Tibial artery (tissue), 4 donors: ENCODE results near the gene CD59.
A peak's percentile ranks its signal among the peaks of the same experiment; 100 is the strongest.

Source experiments
- DNase-seq, 2 donors: peaks; one replicate each; pipeline ENCODE4 v3.0.0-alpha.2; 2019
- H3K27ac ChIP-seq, 2 donors: fragments of 200-600 bp; sonication (generic) in 1 of 2; 1 replicate in 1 of 2; 2 replicates in 1 of 2; pipeline ENCODE4 v1.5.1; 2018 to 2019; ENCODE audit warnings: mild to moderate bottlenecking in 1 of 2
- H3K27me3 ChIP-seq, 2 donors: fragments of 200-600 bp; sonication (generic) in 1 of 2; one replicate each; pipeline versions ENCODE4 v1.5.1 to v1.6.0; 2016 to 2019
- H3K36me3 ChIP-seq, 3 donors: fragments of 200-600 bp; sonication (generic) in 2 of 3; one replicate each; pipeline ENCODE4 v1.5.1; 2016 to 2019; ENCODE audit warnings: mild to moderate bottlenecking in 2 of 3
- H3K4me1 ChIP-seq, 4 donors: fragments of 200-600 bp; sonication (generic) in 2 of 4; 1 replicate in 3 of 4; 2 replicates in 1 of 4; pipeline ENCODE4 v1.5.1; 2016 to 2019
- H3K4me3 ChIP-seq, 2 donors: fragments of 200-600 bp; sonication (generic) in 1 of 2; 1 replicate in 1 of 2; 2 replicates in 1 of 2; pipeline ENCODE4 v1.5.1; 2018 to 2019; ENCODE audit warnings: mild to moderate bottlenecking in 2 of 2
- H3K9me3 ChIP-seq, 3 donors: fragments of 200-600 bp; sonication (generic) in 1 of 3; one replicate each; pipeline ENCODE4 v1.5.1; 2016 to 2019
- intact Hi-C: fragments of 100-400 bp; cut with DNase I; formaldehyde crosslinking; loops from one replicate; pipeline ENCODE4 v1.15.0; 2023; ENCODE audit warnings: low total_unique reads
- TF ChIP-seq, protein P1 (sequence below), 2 experiments: fragments of 200-600 bp in 1 of 2; fragments of 450-650 bp in 1 of 2; IDR thresholded peaks; one replicate each; pipeline ENCODE4 v1.5.1; 2017 to 2019; ENCODE audit warnings: antibody characterized with exemption in 2 of 2, mild to moderate bottlenecking in 1 of 2, moderate library complexity in 1 of 2

CD59 gene

DNA sequence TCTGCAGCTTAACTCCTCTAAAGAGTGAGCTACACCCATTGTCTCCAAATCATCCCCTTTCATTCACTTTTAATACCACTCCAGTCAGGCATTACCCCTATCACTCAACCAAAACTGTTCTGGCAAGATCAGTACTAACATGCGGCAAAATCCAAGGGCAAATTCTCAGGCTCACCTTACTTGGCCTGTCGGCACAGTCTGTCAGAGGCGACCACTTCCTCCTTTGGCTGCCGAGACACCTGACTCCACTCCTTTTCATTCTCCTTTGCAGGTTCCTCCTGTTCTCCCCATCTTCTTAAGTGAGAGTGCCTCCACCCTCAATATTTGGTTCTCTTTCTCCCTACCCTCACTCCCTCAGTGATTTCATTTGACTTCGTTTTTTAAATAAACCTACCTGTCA, 39.8 kb downstream of the CD59 start:
- no peaks in the 10 kb centered on the region for H3K27me3 ChIP-seq
- H3K4me3 ChIP-seq, result no peak overlapping the region
- TF ChIP-seq, protein P1, sequence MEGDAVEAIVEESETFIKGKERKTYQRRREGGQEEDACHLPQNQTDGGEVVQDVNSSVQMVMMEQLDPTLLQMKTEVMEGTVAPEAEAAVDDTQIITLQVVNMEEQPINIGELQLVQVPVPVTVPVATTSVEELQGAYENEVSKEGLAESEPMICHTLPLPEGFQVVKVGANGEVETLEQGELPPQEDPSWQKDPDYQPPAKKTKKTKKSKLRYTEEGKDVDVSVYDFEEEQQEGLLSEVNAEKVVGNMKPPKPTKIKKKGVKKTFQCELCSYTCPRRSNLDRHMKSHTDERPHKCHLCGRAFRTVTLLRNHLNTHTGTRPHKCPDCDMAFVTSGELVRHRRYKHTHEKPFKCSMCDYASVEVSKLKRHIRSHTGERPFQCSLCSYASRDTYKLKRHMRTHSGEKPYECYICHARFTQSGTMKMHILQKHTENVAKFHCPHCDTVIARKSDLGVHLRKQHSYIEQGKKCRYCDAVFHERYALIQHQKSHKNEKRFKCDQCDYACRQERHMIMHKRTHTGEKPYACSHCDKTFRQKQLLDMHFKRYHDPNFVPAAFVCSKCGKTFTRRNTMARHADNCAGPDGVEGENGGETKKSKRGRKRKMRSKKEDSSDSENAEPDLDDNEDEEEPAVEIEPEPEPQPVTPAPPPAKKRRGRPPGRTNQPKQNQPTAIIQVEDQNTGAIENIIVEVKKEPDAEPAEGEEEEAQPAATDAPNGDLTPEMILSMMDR (IDR thresholded peaks at IDR 0.05), result no peak
- H3K9me3 ChIP-seq, result no peaks in the 10 kb centered on the region
- no peaks in the 10 kb centered on the region for H3K36me3 ChIP-seq
- no peak overlapping the region for H3K27ac ChIP-seq
- intact Hi-C loops, result no loop called here
- DNase-seq, result no peak
- H3K4me1 ChIP-seq, result peaks cover 0 to 32% (median 24%) of the 10 kb centered on the region in 4 donors

DNA sequence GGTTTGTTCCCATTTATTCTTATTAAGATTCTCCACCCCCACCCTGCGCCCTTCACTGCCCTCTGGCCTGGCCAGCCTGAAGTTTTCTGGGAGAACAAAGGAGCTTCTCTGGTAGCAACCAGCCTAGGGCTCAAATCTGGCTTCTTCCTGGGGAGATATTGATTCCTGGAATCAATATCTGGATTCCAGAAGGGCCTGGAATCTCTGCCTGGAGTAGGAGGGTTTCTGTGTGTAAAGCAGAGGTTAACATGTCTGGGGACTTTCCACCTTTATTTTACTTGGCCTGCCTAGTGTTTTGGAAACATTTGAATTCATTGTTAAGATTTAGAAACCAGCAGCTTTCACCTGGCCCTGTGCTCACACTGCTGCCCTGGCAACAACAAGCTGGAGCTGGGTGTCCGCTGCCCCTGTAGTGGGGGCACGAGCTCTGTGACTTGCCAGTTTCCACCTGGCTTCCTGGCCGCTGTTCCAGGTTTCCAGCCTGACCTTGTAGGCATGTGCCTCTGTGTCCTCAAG, 41.1 kb downstream of the CD59 start:
- Histone ChIP-seq H3K4me3 (no peak overlapping the region), H3K36me3 (no peaks in the 10 kb centered on the region), H3K4me1 (peaks cover 0 to 37% (median 29%) of the 10 kb centered on the region in 4 donors), H3K27ac (no peak overlapping the region), H3K27me3 (no peaks in the 10 kb centered on the region), H3K9me3 (no peaks in the 10 kb centered on the region)
- DNase-seq, result peak in 1 of 2 donors; percentile 40
- intact Hi-C loops, result no loop called here
- TF ChIP-seq, protein P1 (IDR thresholded peaks at IDR 0.05), result no peak

DNA sequence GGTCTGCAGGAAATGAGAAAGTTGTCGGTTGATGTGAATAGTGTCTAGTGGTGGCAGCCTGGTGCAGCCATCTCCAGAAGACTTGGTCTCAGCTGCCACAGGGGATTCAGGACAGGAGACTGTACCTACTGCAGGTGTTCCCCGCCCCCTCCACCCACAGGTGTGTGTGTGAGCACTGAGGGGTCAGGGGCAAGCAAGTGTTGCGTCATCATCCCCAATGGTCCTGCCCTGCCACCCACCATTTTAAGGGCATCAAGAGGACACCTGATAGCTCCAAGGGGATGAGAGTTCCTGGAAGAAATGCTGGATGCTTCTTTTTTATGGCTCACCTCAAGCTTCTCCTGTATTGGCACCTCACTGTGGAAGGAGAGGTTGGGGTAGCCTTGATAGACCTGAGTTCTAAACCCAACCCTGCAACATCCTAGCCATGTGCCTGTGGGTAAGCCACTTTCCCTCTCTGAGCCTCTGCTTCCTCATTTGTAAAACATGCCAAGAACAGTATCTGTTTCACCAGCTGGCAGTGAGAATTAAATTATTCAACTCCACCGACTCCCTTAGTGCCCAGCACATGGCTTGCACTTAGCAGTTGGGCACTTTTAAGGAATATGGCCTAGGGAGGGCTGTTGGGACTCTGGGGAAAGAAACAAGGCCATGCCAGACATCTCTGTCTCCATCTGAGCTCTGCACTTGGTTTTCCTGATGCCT, 41.7 kb downstream of the CD59 start:
- H3K4me1 ChIP-seq, result peaks cover 0 to 41% (median 27%) of the 10 kb centered on the region in 4 donors
- H3K36me3 ChIP-seq, result no peaks in the 10 kb centered on the region
- H3K27me3 ChIP-seq, result no peaks in the 10 kb centered on the region
- intact Hi-C loops, result no loop called here
- TF ChIP-seq, protein P1 (IDR thresholded peaks at IDR 0.05), result no peak
- H3K9me3 ChIP-seq, result no peaks in the 10 kb centered on the region
- no peak overlapping the region for H3K27ac ChIP-seq
- H3K4me3 ChIP-seq, result no peak overlapping the region
- DNase-seq, result no peak

DNA sequence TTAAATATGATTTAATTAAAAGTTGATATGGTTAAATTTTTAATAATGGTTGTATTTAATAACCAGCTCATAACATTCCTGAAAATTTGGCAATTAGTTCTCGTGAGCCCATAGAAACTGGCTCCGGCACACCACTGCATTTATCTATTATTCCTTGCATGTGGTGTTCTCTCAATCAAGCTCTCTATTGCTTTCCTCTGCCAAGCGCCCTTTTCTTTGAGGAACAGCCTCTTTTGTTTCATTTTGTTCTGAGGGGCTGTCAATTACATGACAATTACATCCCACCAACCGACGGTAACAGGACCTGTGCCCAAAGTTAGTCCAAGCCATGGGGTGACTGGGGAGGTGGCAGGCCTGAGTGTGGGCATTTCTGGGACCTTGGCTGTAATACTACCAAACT, 43.7 kb downstream of the CD59 start:
- Histone ChIP-seq H3K4me3 (peak overlapping the region in 1 of 2 donors; percentile 31), H3K4me1 (peaks cover 0 to 42% (median 27%) of the 10 kb centered on the region in 4 donors), H3K27me3 (no peaks in the 10 kb centered on the region), H3K27ac (peak overlapping the region; percentile 71 to 77), H3K9me3 (no peaks in the 10 kb centered on the region), H3K36me3 (no peaks in the 10 kb centered on the region)
- TF ChIP-seq, protein P1 (IDR thresholded peaks at IDR 0.05), result no peak
- intact Hi-C loops, result no loop called here
- DNase-seq, result no peak

DNA sequence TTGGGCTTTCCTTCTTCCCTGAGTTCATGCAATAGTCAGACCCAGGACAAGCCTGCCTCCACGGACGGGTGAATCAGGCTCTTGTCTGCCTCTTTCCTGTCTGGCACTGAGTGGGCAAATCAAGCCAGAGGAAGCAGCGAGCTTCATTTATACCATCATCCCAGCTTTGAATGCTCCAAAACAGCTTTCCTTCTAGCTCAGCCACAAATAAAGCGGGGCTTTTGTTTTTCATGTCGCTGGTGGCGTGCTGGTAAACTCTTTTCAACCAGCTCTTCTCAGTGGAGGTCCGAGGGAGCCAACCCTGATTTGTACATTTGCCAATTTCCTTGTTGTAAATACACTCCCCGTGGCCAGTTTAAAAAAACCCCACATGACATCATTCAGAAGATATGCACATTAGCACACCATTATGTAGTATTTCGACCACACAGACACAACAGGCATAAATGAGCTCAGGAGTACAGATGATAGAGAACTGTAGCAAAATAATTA, 44.2 kb downstream of the CD59 start:
- Histone ChIP-seq H3K4me1 (peaks cover 0 to 42% (median 26%) of the 10 kb centered on the region in 4 donors), H3K9me3 (no peaks in the 10 kb centered on the region), H3K36me3 (no peaks in the 10 kb centered on the region), H3K4me3 (peak overlapping the region in 1 of 2 donors; percentile 31), H3K27ac (peak overlapping the region; percentile 71 to 77), H3K27me3 (no peaks in the 10 kb centered on the region)
- intact Hi-C loops, result no loop called here
- TF ChIP-seq, protein P1 (IDR thresholded peaks at IDR 0.05), result no peak
- DNase-seq, result peak; percentile 83 to 84
